GM19193 (cell line): ENCODE results near the gene SLCO2B1.

Source experiments
- POLR2A ChIP-seq: IDR thresholded peaks from 4 replicates; pipeline ENCODE4 v1.6.1; 2011; ENCODE audit not compliant: insufficient read depth, insufficient read length; ENCODE audit errors: extremely low read depth

SLCO2B1 gene

GRCh38 chr11:75141166-75141565 lies 9.7 kb upstream of the SLCO2B1 start:
- no peak for TF ChIP-seq POLR2A

GRCh38 chr11:75142714-75143419 lies 8.0 kb upstream of the SLCO2B1 start:
- TF ChIP-seq POLR2A, result no peak

DNA sequence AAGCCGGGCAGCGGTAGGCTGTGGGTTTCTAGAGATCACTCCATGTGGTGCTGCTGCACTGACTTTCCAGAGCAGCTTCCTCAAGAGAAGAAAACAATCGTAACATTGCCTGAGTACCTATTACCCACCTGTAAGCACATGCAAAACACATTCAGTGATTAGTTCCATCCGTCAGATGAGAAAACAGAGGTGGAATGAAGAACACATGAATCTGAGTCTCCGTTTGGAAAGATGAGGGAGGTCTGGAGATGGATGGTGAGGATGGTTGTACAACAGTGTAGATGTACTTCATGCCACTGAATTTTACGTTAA lies 7.5 kb upstream of the SLCO2B1 start:
- no peak for TF ChIP-seq POLR2A

- TF ChIP-seq POLR2A, result no peak
These were observed 6.2 kb upstream of the SLCO2B1 start for GRCh38 chr11:75144716-75145014.

GRCh38 chr11:75145196-75145971 lies 5.5 kb upstream of the SLCO2B1 start:
- TF ChIP-seq POLR2A, result no peak

GRCh38 chr11:75145972-75146519 lies 4.9 kb upstream of the SLCO2B1 start:
- TF ChIP-seq POLR2A, result no peak

- TF ChIP-seq POLR2A, result no peak
These were observed 4.2 kb upstream of the SLCO2B1 start for GRCh38 chr11:75146711-75147110.

GRCh38 chr11:75147191-75147874 lies 3.6 kb upstream of the SLCO2B1 start:
- TF ChIP-seq POLR2A, result no peak

DNA sequence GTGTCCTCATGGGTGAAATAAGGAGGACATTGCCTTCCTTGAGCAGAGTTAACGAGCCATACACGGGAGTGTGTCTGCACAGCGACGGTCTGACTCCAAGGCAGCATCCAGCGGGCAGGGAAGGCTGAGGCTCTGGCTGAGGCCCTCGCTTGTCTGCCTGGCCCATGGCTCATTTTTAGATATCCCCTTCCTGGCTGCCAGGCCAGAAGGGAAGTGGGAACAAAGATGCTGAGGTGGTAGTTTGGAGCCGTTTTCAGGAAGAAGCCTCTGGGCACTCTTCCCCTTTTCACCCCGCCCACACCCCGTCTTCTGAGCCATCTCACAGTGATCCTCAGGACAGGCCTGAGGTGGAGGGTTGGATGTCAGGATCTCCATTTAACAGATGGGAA lies 3.0 kb upstream of the SLCO2B1 start:
- TF ChIP-seq POLR2A, result no peak

DNA sequence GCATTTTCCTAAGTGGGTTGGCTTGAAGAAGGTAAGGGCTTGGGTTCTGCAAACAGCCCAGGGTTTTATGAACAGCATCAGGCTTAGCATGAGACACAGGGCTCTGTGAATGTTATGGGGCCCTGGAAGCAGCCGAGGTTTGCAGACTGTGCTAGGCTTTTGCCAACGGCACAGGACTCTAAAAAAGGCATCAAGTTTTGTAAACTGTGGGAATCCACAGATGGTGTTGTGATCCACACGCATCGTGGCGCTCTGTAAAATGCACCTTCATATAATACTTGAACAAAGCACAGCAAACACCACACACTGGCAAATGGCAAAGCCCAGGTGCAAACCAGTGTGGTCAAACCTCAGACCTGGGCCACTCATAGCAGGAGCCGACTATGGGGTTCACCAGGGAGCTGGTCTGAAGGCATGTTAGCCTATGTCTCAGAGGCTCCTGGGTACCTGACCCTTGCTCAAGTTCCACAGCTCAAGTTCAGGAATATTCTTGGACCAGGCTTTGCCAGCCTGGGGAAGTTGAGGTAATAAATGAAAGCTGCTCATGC lies 2.4 kb upstream of the SLCO2B1 start:
- TF ChIP-seq POLR2A, result no peak

- no peak for TF ChIP-seq POLR2A
These were observed 991 bp upstream of the SLCO2B1 start for GRCh38 chr11:75149766-75150465.

DNA sequence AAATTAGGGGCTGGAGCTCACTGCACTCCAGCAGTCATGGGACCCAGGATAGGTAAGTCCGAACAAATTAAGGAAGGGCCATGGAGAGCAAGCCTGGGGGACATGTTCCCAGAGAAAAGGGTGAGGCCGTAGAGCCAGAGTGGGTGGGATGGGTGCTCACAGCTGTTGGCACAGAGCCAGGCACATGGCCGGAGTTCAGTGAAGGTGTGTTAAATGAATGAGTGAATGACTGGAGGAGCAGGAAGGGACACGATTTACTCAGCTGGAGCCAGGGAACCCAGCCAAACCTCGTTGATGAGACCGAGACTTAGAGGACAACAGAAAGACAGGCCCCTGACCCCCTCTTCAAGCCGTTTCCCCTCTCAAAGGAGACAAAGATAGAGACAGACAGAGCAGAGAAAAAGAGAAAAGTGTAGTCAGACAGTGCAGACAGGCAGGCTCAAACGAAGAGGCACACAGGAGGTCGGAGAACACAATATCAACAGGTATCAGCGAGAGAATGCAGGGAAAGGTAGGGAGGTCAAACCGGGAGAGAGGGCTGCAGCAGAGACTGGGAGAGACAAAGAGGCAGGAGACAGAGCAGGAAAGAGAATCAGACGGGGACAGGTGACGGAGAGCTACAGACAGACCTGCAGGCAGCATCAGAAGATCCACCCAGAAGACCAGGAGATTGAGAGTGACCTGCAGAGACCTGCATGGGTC lies 590 bp downstream of the SLCO2B1 start:
- no peak for TF ChIP-seq POLR2A

DNA sequence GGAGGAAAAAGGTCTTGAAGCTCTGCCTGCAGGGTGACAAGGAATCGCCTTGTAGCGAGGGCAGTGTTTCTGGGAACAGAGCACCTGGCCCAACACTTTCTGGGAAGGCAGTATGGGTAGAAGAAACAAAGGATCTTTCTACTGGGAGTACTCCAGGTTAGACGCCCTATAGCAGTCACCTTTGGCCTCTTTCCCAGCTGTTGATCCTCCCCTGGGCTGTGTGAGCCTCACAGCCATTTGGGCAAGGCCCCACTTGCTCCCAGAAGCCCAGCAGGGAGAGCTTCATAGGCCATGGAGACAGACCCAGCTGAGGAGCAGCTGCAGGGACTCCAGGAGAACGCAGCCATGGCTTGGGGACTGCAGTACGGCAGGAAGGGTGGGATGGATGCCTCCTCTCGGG lies 1.2 kb downstream of the SLCO2B1 start:
- no peak for TF ChIP-seq POLR2A
